ENCODE results near the gene MOB3A.

MOB3A gene

GRCh38 chr19:2021453-2022140, 74.5 kb downstream of the MOB3A start:
- DNase-seq: no peak
